Activated naive CD8-positive, alpha-beta T cell treated with anti-CD3 and anti-CD28 coated beads, Interleukin-2, amount 50 U/mL, for 16 hours (primary cell): ENCODE results near the gene ZIC2.

Source experiments
- DNase-seq: peaks from one replicate; pipeline ENCODE4 v3.0.0-alpha.2; 2020; ENCODE audit warnings: low read depth, low spot score

The ZIC2 gene

GRCh38 chr13:99985886-99986527 lies 4.4 kb downstream of the ZIC2 start:
- DNase-seq = no peak

DNA sequence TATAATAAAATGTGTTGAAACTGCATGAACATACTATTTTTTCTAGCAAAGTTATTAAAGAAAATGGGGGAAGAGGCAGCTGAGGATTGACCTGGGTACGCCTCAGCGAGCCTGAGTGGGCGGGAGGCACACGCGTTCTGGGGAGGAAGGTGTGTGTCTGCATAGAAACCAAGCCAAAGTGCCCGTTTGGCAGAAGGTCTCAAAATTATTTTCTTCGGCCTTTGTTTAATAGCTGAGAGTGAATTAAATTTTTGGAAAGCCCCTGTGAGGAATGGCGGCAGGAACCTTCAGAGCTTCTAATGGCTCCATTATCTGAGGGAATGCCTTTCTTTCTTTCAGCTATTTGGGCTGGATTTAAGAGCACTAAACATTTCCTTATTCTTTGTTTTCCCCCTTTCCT lies 5.2 kb downstream of the ZIC2 start:
- DNase-seq = no peak

DNA sequence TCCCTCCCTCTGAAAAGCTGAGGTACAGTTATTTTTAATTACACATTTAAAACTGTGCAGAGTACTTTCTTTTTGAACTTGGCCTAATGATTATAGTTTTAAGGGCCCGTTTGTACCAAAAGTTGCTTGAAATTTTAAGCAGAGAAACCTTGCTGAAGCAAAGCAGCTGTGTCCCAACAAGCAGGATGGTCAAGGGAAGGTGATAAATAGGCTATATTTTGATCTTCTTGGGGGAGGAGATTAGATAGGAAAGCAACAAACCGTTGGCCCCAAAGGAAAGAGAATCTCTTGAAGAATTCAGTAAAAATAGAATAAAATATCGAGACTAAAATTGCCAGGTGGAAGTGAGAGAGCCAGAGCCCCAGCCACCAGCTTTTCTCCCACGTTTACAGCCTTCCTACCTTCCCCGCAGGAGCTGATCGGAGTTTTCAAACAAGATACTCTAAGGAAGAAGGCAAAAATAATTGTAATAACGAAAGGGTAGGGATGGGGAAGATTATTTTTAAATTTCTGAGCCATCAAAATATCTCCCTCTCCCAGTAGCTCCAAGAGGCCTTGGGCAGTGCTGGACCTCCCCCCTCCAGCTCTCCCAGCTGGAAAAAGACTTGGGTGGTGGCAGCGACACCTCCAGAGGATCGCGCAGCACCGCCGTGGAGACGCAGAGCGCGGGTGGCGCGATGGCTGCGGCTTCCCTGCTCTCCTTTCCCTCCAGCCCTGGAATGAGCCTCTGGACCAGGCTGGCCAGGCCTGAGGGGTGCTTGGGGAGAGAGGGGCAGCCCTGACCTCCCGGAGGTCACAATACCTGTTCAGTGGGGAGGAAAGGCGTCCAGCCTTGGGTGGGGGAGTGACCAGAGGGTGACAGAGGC lies 5.8 kb downstream of the ZIC2 start:
- DNase-seq = no peak

DNA sequence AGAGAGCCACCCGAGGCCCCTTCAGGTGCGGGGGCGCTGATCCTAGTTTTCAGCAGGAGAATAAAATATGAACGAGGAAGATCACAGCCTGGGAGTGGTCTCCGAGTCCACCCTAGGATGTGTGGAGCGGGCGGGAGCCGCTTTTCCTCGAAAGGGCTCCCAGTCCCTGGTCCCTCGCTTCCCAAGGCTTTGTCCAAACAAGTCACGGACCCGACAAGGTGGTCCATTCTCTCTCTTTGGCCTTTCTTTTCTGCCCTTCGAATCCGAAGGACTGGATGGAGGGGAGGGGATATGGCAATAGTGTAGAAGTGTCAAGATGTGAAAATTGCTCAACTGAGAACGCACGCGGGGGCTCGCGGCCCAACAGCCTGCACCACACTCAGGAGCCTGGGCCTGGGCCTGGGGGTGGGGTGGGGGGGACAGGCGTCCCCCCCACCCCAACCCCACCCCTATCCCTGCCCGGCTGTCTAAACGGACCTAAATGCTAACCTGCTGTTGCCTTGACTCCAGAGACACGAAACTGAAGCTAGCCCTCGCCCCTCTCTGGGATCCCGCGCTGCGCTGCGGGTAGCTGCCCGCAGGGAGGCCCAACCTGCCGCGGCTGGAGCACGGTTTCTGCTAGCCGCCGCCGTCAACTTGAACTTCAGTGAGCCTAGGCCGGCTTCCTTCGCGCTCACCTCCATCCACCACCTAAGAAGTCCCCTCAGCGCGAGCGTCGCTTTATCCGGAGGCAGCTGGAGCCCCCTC lies 7.1 kb downstream of the ZIC2 start:
- DNase-seq = no peak

- no peak for DNase-seq
These were observed 7.9 kb downstream of the ZIC2 start for GRCh38 chr13:99989276-99990125.

DNA sequence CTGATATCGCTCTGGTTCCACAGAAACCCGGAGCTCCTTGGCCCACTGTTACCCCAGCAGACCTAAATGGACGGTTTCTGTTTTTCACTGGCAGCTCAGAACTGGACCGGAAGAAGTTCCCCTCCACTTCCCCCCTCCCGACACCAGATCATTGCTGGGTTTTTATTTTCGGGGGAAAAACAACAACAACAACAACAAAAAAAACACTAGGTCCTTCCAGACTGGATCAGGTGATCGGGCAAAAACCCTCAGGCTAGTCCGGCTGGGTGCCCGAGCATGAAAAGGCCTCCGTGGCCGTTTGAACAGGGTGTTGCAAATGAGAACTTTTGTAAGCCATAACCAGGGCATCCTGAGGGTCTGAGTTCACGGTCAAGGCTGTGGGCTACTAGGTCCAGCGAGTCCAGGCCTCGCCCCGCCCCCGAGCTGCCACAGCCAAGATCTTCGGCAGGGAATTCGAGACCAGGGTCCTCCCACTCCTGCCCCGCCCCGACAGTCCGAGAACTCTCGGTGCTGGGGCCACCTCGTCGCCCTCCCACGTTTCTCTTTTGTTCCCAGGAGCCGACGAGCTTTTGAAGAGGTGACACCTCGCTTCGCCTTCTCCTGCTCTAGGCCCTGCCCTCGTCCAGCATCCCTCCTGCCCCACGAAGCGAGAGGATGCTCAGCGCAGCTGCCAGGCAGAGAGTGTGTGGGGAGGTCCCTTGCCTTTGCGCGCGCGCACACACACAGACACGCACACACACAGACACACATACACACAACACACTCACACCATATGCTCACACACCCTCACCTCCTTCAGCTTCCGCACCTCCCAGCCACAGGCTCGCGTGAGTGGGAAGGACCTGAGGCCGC lies 8.8 kb downstream of the ZIC2 start:
- DNase-seq = no peak

DNA sequence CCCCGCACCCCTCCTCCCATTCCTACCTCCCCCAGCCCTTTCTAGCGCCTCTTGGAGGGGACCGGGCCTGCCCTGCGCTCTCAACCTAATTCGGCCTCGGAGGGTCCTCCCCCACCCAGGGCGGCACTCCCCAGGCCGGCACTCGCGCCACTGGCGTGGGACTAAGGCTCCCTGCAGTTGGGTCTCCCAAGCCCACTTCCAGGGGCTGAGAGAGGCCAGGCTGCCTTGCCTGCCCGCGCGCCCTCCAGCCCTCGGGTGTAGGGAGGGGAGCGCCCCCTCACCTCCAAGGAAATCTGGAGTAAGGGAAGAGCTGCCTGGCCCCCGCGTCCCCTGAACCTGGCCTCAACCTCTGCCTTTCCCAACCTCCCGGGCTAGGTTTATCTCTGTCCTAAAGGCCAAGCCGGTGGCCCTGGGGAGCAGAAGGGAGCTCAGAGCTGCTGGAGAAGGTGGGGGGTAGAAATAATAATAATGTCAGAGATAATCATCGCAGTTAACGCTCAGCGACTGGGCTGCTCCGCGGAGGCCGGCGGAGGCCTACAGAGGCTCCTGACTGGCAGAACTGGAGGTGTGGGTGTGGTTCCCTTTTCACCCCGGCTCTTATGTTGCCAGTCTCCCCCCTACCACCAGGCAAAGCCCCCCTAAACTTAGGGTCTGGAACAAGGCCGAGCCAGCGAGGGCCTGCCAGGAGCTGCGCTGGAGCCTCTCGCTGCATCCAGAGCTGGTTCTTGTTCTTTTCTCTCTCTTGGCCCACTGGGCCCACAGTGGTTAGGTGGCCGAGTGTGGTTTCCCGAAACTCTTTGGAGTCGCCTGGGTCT lies 9.6 kb downstream of the ZIC2 start:
- no peak for DNase-seq

GRCh38 chr13:99991828-99992775 lies 10.5 kb downstream of the ZIC2 start:
- no peak for DNase-seq

GRCh38 chr13:99992949-99993351 lies 11.4 kb downstream of the ZIC2 start:
- DNase-seq = no peak

GRCh38 chr13:99993660-99994637 lies 12.4 kb downstream of the ZIC2 start:
- no peak for DNase-seq

DNA sequence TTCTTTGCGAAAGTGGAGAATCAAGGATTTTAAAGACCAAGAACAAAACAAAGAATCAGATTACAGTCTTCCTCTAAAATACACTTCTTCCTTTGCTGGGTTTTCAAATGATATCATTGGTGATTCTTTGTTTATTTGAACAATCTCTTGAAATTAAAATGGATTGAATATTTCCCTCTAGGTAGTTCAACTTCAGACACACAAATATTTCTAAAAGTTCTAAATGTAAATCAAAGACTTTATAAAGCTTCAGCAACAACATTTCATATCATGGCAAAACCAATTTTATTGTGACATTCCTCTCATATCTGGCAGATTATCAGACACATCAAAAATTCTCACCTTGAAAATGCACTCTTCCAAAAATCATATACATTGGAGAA lies 13.0 kb downstream of the ZIC2 start:
- no peak for DNase-seq

DNA sequence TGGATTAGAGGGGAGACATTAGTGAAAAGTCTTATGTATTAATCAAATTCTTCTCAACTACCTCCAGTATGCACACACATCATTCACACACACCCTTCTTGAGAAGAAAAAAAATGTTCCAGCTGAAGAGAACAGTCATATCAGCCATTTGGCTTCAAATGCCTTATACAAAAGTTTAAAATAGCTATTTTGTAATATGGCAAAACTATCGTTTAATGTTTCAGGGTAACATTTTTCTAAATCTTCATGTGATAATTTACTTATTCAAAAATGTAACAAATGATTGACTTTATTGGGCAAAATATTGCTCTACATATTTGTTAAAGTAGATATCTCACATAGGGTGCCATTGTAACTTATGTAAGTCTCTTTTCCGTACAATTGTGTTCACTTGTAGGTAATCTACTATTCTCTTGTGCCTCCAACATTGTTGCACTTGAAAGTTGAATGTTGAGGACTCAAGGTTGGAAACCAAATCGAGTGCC lies 13.6 kb downstream of the ZIC2 start:
- DNase-seq = no peak

- no peak for DNase-seq
These were observed 14.2 kb downstream of the ZIC2 start for GRCh38 chr13:99995589-99996380.

DNA sequence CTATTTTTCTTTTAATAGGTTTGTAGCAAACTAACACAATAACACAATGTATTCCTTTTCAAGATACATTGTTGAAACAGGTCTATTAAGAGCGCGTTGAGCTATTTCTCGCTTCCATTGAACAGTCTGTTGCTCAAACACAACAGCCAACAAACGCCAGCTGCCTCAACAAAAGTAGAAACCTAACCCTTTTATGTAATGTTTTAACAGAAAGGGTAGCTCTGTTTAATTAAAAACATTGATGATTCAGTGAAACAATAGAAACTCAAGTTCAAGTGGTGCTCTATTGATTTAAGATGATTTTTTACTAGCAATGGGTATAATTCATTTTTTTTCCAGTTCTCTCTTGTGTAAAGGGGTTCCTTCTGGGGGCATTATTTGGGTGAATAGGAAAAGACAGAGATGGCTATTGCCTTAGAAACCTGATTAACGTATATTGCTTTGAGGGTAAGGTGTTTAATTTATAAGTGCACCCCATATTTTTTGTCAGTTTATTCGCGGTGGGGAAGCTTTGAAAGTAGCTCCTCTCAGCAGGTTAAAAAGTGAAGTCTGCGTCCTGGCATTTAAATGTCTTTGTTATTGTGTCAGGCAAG lies 14.9 kb downstream of the ZIC2 start:
- DNase-seq = no peak

GRCh38 chr13:99997702-99998214 lies 16.2 kb downstream of the ZIC2 start:
- no peak for DNase-seq

DNA sequence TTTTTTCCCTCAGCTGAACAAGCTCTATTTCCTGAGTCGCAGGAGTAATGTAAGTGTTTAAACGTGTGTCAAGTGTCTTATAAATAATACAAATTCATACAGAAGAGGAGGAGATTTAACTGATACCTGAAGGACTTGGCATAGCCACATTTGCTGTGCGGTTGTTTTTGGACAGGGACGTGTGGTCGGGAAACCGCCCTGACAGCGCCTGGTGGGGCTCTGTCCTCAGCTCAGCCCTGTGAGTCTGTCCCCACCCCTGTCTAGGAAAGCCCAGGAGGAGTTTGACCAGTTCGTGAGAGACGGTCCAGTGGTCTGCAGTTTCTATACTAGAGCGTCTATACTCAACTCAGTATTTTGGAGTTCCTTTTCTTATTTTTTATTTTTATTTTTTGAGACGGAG lies 16.7 kb downstream of the ZIC2 start:
- DNase-seq = no peak
